ENCODE measurements around the gene SLC9A5.
A peak's percentile ranks its signal among the peaks of the same experiment; 100 is the strongest.

Gene SLC9A5

DNA sequence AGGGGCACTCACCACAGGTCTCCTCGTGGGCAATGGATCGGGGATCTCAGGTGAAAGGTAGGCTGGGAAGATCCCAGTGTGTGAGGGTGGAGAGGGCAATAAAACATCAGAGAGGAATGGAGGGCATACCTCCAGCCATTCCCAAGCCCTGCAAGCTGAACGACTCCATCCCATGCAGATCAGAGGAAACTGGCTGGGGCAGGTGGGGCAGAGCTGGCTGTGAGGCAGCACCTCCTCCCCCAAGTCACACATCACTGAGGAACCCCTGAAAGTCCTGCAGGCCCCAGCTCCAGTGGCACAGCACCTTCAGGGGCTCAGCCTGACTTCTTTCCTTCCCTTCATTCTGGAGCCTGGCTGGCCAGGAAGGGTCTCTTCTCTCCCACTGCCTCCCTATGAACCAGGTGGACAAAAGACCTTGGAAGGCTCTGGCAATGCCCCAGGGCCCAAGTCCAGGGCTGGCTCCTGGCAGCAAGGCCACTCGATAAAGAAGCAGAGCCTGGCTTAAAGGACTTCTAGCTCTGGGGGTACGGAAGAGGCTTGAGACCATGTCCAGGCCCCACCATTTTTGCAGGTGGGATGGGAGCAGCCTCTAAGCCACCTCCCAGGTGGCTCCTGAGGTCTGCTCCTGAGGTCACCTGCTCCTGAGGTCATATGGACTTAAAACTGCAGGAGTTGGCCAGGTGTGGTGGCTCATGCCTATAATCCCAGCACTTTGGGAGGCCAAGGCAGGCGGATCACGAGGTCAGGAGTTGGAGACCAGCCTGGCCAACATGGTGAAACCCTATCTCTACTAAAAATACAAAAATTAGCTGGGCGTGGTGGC is 35.4 kb upstream of the SLC9A5 start:
- DNase-seq = no peak
- intact Hi-C loops (cut with DNase I) = no loop called here

DNA sequence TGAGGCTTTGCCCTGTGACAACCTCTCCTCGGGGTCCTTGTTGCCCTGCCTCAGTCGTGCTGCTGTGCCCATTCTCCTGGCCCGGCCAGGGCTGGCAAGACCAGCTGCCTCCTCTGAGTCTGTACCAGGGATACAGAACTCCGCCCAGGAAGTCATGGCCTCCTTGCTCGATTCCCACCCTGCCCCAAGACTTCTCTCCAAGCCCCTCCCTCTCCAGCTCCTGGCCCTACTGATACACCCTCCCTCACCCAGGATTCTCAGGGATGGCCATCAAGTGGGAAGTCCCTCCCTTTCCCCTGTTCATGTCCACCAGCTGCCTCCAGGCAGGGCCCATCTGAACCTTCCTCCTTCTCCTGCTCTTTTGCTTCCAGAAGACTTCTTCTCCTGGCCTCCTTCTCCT is 33.1 kb upstream of the SLC9A5 start:
- DNase-seq = no peak
- intact Hi-C loops (cut with DNase I) = no loop called here

DNA sequence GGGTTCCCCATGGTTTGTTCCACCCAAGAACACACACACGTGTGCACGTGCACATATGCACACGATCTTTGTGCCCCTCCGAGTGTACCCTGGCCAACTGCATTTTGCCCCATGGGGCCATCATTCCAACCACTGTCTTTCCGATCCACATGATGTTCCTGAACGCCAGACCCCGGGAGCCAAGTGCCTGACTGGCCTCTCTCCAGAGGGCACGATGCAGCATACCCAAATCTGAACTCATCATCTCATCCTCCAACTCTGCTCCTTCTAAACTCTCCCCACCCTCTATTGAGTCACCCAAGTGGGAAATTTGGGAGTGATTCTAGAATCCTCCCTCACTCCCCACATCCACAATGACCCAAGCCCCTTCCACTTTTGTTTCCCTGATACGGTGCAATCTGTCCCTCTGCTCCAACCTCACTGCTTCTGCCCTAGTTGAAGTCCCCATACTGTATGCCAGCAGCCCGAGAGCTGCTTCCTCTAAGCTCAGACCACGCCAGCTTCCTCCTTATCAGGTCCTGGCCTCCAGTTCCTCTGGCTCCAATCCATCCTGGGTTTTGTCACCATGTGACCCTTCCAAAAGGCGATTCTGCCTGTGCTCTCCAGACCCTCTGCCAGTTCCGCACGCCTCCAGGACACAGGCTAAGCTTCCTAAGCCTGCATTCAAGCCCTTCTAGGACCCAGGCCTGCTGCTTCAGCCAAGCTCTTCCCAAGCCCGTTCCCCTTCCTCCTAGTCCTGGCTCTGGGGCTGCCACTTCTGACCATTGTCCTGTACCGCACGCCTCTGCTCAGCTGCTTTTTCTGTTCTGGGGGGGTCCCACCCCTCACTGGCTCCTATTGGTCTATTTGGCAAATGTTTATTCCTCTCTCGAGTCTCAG is 31.9 kb upstream of the SLC9A5 start:
- no peak for DNase-seq
- intact Hi-C loops (cut with DNase I) = no loop called here

DNA sequence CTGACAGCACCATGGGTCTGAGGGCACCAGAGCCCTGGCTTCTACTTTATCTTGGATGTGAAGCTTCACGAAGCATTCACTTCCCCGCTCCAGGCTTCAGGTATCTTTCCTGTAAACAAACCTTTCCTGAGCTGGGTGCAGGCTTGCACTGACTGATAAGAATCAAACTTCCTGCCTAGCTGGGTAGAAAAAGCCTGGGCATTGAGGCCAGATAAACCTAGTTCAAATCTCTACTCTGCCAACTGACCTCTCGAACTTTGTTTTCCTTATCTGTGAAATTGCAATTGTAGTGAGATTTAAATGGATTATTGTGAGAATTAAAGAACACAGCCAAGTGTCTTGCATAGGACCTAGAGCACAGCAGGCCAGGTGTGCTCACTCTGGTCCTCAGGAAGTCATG is 24.8 kb upstream of the SLC9A5 start:
- DNase-seq = no peak
- intact Hi-C loops (cut with DNase I) = no loop called here

DNA sequence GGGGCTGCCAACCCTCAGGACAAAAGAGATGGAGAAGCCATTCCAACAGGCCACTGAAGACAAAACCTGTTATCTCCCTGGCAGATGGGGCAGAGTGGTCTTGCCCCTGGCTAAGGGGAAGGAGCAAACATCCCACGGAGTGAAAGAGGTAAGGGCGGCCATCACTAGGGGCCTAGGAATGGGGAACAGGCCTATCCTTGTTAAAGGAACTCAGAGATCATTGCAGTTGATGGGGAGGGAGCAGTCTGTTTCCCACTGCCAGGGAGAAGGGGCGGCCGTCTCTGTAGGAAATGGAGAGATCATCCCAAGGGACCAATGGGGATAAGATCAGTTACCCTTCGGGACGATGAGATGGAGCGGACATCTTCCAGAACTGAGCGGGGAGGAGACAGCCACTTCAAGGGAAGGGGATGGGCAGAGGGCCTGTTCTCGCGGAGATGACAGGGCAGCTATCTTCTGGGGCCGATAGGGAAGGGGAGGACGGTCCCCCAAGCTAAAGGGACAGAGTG is 22.4 kb upstream of the SLC9A5 start:
- DNase-seq = peak in 1 of 10 donors; percentile 36
- intact Hi-C loops (cut with DNase I) = no loop called here

DNA sequence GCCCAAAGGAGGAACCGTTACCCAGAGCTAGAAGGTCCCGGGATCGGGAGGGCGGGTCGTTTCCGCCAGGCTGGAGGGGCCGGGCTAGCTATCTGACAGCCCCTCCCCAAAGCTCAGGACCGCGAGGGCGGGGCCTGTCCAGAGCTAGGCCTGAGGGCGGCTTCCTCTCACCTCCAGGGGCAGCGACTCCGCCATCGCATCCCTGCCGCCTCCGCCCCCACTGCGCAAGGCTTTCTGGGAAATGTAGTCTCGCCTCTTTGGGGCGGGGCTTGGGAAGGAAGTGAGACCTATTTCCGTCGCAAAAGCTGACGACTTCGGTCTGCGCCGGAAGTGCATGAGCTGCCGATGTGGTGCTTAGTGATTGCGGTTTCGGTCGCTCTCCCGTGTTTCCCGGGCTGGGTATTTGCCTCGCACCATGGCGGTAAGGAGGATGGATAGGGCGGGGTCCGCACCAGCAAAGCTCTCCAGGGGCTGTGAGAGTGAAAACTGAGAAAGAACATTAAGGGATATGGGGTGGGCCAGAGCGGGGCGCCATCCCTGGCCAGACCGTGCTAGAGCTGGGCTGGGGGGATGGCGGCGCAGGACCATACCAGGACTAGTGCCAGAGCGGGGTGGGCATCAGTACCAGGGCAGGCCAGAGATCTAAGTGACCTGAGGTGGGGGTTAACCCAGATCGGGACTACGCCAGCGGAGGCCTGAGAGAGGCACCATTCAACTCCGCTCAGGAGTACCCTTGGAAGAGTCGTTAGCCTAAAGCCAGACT is 21.8 kb upstream of the SLC9A5 start, which contains the start of gene TMEM208:
Gene TMEM208 (plus strand): TSS at position 327 of the 763 bp plus-strand sequence. CDS start 89 bp downstream, at position 416.
- DNase-seq = peak; percentile 92 to 99 (median 96)
- intact Hi-C loops (cut with DNase I) = loop anchor here (1.0 kb wide), 1 partner anchor 35 kb away; the partner anchor contains the start of gene E2F4

DNA sequence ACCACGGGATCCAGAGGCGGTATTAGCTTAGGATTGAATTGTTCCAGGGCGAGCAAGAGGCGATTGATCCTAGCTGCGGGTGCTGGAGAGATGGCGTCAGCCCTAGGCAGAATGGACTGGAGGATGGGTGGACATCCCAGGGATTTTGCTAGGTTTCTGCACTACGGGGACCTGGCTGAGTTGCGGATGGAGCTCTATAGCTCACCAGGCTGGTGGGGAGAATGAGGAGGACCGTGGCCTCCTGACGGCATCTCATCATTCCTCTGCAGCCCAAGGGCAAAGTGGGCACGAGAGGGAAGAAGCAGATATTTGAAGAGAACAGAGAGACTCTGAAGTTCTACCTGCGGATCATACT is 21.2 kb upstream of the SLC9A5 start:
- intact Hi-C loops (cut with DNase I) = loop anchor here (1.0 kb wide), 1 partner anchor 35 kb away; the partner anchor contains the start of gene E2F4

DNA sequence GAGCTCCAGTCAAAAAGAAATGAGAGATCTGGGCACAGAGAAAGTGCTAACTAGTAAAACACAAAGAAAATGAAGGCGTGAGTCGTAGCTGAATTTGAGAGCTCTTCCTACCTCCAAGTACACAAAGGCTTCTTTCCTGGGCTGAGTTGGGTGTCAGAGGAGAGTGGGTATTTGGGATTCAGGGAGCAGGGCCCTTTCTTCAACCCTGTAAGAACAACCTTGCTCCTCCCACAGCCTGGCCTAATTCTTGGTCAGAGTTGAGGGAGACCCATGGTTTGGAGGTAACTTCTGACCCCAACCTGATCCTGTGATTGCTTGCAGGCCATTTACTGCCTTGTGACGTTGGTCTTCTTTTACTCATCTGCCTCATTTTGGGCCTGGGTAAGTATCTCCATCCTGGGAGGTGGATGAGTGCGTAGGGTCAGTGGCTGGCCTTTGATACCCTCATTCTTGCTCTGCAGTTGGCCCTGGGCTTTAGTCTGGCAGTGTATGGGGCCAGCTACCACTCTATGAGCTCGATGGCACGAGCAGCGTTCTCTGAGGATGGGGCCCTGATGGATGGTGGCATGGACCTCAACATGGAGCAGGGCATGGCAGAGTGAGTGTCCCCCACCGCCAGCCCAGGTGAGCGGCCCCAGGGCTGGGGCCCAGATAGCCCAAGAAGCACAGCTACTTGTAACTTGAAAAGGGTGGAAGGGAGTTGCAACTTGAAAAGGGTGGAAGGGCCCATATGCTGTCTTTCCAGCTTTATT is 20.6 kb upstream of the SLC9A5 start:
- no peak for DNase-seq
- intact Hi-C loops (cut with DNase I) = no loop called here

More for the DNA sequence above, 21.2 kb upstream of the SLC9A5 start:
- no peak for DNase-seq

DNA sequence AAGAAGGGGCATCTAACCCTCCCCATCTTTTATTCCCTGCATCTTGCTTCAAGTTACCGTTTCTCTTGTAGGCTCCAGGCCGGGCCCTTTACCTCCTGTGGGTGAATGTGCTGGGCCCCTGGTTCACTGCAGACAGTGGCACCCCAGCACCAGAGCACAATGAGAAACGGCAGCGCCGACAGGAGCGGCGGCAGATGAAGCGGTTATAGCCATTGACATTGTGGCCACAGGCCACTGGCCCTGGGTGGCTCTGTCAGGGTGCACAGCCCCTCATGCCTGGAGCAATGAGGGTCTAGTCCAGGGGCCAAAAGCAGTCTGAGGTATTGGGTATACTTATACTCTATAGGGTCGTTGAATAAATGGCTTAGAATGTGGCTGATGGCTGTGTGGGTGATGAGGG is 19.9 kb upstream of the SLC9A5 start:
- intact Hi-C loops (cut with DNase I) = no loop called here
- peak in 1 of 10 donors; percentile 49 for DNase-seq

DNA sequence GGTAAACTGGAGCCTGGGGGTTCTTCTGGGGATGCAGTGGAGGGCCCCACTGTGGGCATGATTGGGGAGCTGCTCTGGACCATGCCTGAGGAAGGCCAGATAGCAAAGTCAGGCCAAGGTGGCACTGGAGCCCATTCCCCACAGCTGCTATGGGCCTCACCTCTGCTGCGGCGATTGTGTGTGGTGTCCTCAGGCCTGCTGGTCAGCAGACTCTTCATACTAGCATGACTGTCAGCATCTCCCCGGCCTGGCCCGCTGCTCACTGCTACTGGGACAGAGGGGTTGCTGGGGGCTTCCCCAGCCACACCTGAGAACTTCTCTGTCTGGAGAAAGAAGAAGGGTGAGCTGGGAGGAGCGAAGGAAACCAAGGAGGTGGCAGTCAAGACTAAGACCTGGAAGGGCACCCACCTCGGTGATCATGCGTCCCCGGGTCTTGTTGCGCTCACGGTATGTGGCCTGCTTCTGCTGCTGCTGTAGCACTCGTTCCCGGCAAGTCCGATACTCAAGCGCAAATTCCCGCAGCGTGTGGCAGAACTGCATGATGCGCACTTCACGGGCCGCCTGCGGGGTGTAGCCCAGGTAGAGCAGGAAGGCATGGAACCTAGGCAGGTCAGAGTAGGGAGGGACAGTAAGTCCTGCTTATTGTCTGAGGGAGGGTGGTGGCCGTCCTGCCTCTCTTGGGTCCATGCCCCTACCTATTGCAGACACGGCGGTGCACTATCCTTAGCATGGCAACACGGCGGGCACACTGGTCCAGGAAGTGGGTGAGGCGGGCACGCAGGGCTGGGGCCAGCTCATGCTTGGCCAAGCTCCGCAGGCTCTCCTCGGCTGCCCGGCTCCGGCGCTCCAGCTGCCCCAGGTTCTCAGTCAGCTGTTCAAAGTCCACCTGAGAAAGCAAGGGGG is 18.6 kb upstream of the SLC9A5 start:
- DNase-seq = peak in 1 of 10 donors; percentile 84

DNA sequence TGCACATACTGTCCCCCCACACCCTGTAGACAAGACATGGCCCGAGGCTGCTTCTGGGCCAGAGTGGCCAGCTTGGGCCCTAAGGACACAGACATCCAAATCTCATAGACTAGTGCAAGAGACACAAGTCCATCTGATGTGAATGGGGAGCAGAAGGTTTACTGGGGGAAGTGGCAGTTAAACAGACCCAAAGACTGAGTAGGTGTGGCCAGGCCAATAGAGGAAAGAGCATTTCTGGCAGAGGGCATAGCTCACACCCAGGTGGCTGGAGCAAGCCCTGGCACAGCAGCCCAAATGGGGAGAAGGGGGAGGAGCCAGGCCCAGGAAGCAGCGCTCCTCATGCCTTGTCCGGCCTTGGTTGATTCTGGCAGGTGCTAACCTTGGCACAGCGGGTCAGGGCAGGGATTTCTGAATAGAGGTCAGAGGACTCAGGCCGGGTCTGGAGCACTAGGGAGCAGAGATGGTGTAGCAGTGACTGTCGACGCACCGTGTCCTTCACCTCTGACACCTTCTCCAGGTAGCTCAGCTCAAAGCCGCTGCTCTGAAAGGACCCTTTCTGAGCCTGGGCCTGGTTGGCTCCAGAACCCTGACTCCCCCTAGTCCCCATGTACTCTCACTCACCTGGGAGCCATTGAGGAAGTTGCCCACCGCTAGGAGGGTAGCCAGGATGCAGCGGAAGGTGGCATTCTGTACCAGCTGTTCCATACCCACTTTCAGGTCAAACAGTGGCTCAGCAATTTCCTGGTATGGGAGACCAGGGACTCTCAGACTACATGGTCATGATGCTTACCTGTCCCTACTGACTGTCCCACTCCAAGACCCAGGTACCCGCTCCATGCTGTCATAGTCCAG is 17.7 kb upstream of the SLC9A5 start:
- intact Hi-C loops (cut with DNase I) = no loop called here
- DNase-seq = peak in 1 of 10 donors; percentile 64

More for the DNA sequence above, 18.6 kb upstream of the SLC9A5 start:
- intact Hi-C loops (cut with DNase I) = no loop called here

DNA sequence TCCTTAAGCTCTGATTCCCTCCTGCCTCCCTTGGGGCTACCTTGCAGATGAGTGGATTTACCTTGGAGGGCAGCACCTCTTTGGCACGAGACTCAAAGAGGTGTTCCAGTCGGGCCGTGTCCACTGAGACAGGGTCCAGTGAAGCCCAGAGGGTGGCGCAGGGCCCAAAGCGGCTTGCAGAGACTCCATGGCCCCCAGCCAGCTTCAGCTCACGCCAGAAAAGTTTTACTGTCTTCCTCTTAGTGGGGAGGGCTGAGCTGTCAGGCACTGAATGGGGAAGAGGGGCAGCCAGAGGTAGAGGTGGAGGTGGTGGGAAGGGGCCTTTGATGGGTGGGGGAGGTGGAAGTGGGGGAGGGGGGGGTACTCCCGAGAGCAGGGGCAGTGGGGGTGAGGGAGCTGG is 15.2 kb upstream of the SLC9A5 start:
- intact Hi-C loops (cut with DNase I) = no loop called here
- DNase-seq = peak in 1 of 10 donors; percentile 27

DNA sequence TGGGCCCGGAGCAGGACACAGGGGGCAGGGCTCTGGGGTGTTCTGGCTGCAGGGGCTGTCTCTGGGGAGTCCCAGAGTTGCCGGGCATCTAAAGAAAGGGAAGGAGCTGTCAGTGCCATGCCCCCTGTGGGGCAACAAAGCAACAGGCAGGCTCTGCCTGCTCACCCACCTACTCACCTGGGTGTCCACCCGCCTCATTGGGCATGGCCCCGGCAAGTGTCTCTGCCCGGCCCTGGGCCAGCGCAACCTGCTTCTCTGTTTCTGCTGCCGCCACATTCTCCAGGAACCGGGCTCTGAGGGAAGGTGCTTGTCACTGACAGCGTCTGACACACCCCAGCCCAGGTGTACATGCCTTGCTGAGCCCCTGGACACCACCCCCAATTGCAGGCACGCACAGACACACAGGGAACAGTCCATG is 14.6 kb upstream of the SLC9A5 start:
- intact Hi-C loops (cut with DNase I) = no loop called here

DNA sequence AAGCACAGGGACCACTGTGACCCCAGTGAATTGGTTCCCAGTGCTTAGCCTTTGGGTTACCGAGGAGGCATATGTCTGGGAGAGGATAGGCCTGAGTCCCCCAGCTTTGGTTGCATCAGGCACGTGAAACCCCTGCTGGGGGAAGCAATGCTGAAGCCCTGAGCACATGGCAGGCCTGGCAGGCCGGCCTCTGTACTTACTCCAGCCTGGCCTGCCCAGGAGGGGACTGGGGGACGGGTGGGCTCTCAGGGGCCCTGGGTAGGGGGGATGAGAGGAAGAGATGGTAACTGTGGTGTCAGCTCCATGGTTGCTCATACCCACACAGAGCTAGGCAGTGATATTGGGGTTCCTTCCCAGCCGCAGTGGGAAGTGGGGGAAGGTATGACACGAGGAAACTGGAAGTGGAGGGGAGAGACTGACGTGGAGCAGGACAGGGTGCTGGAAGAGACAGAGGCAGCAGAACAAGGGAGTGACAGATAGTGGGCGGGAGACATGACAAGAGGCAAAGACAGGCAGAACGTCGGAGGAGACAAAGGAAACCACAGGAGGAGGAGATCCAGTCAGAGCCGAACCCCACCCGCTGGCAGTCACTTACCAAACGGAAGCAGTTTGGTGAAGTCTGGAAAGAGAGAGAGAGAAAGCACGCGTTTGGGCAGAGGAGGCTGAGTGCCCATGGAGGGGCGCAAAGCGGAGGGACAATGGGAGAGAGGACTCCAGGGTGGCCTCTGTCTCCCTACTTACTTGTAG is 12.8 kb upstream of the SLC9A5 start:
- peak in 2 of 10 donors; percentile 54 to 69 for DNase-seq
- intact Hi-C loops (cut with DNase I) = no loop called here

More for the DNA sequence above, 14.6 kb upstream of the SLC9A5 start:
- DNase-seq = peak in 2 of 10 donors; percentile 60 to 69

DNA sequence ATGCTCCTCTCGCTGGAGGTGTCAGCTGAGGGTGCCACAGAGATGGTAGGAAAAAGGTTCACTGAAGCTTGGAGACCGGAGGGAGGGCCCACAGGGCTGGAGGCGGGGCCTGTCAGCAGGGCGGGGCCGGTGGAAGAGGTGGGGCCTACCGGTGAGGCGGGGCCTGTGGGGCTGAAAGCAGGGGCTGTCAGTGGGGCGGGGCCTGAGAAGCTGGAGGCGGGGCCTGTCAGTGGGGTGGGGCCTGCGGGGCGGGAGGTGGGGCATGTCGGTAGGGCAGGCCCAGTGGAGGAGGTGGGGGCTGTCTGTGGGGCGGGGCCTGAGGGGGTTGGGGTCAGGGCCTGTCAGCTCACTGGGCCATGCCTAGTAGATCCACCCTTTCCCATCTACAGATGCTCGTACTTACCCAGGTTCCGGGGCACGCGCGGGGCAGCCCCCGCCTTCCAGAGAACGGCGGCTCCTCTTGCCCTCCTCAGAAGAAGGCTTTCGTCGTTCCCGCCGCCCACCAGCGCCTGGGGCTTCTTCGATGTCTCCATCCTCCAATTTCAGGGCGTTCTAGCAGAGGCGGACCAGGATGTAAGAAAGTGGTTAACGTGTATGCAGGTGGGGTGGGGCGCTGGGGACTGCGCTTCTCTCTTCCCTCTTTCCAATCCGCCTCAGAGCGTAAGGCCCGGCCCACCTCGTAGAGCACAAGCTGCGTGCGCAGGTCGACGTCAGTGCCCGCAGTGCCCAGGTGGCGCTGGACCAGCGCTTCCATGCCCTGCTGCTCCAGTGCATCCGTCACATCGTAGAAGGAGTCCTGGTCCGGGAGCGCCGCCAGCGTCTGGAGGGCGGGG is 12.0 kb upstream of the SLC9A5 start:
- peak in 4 of 10 donors; percentile 61 to 88 (median 84) for DNase-seq
- intact Hi-C loops (cut with DNase I) = no loop called here

All from posterior cingulate gyrus (tissue), 11 donors.